Mesenteric fat pad (tissue), 1 donor: Measurements from ENCODE around the gene UGT2B10. TPM values are rescaled to one million over a fixed set of nuclear protein-coding genes. Genes with fewer than 3 reads are reported as not detected.

Experiments
- DNase-seq: peaks from one replicate; pipeline ENCODE4 v3.0.0-alpha.2; 2020; ENCODE audit warnings: low spot score
- total RNA-seq: library from RNA; stranded (reverse); fragmentation: NEBNext Ultra II Directional; extraction: Animal tissue kit (Norgen Biotek cat#: 25700); gene quantifications from one replicate; pipeline ENCODE4 v1.2.1, GENCODE V29; 2021
- donor health status: DM: yes; HTN: yes; CAD: no.

Gene UGT2B10
- total RNA-seq, 1 donor from 2014 or later: not detected

- DNase-seq: no peak
Observed at GRCh38 chr4:68869274-68869773, 53.5 kb downstream of the UGT2B10 start.

GRCh38 chr4:68871809-68872642 is 56.2 kb downstream of the UGT2B10 start:
- no peak for DNase-seq

- no peak for DNase-seq
Observed at GRCh38 chr4:68872643-68873502, 57.1 kb downstream of the UGT2B10 start.

- DNase-seq: no peak
Observed at GRCh38 chr4:68874507-68874906, 58.7 kb downstream of the UGT2B10 start.

- no peak for DNase-seq
Observed at GRCh38 chr4:68877555-68877954, 61.8 kb downstream of the UGT2B10 start.

GRCh38 chr4:68878048-68878447 is 62.3 kb downstream of the UGT2B10 start:
- no peak for DNase-seq

Other genes with a start within 250 kb of the UGT2B10 start
- gene UGT2B17, start 239.7 kb upstream of the UGT2B10 start, total RNA-seq: 0.29 TPM
- not detected for gene UGT2B15, start 145.3 kb upstream of the UGT2B10 start, total RNA-seq
- 0.26 TPM for gene UGT2A3, start 135.8 kb downstream of the UGT2B10 start, total RNA-seq